Panc1 (cell line): ENCODE results near the gene CADPS2. TPM values are rescaled to one million over a fixed set of nuclear protein-coding genes. Genes with fewer than 3 reads are reported as not detected.

Experiments used
- ATAC-seq: fragments of 200-7000 bp; cut with Tn5 transposase; 2 replicates; pipeline ENCODE4 v1.9.1; 2020; ENCODE audit warnings: mild to moderate bottlenecking, moderate library complexity
- BruUV-seq: library from RNA; stranded (reverse); fragments of 400-500 nt; replicated peaks from 2 replicates; lab custom pipeline; 2021; lab: Mats Ljungman, UMichigan
- CTCF ChIA-PET: fragments of 300-600 bp; sonication (Branson Sonifier 250); formaldehyde crosslinking; loops from one replicate; lab custom pipeline; 2022; ENCODE audit warnings: antibody characterized with exemption; lab: Charles Lee
- POLR2A ChIA-PET: fragments of 300-600 bp; sonication (Branson Sonifier 250); formaldehyde crosslinking; loops from one replicate; lab custom pipeline; 2022; ENCODE audit warnings: antibody characterized with exemption; lab: Charles Lee
- DNase-seq: peaks from one replicate; pipeline ENCODE4 v3.0.0-alpha.2; 2010; ENCODE audit warnings: low read depth, low spot score
- H3K27ac ChIP-seq: 2 replicates; pipeline ENCODE4 v1.5.1; 2011; ENCODE audit warnings: mild to moderate bottlenecking, low read length, inconsistent platforms
- H3K27me3 ChIP-seq: fragments of 200-500 bp; sonication (Bioruptor generic); 2 replicates; pipeline ENCODE4 v1.6.0; 2014; ENCODE audit warnings: low read length, inconsistent platforms; ENCODE audit not compliant: control insufficient read depth, insufficient read depth
- H3K36me3 ChIP-seq: fragments of 200-500 bp; sonication (Bioruptor generic); 2 replicates; pipeline ENCODE4 v1.5.1; 2014; ENCODE audit warnings: inconsistent platforms, mild to moderate bottlenecking, low read length, moderate library complexity; ENCODE audit not compliant: control insufficient read depth, insufficient read depth
- H3K4me1 ChIP-seq: 2 replicates; pipeline ENCODE4 v1.5.1; 2011; ENCODE audit warnings: inconsistent platforms, mild to moderate bottlenecking, low read length, moderate library complexity; ENCODE audit not compliant: control insufficient read depth, insufficient read depth
- H3K4me3 ChIP-seq, 2 experiments: 2 replicates each; pipeline ENCODE4 v1.5.1; 2011 to 2012; ENCODE audit warnings: low read depth in 2 of 2, low read length in 2 of 2, mild to moderate bottlenecking in 2 of 2, inconsistent platforms in 1 of 2, moderate library complexity in 1 of 2
- H3K9me3 ChIP-seq: fragments of 200-500 bp; sonication (Bioruptor generic); 2 replicates; pipeline ENCODE4 v1.5.1; 2014; ENCODE audit warnings: low read depth, mild to moderate bottlenecking, inconsistent platforms, low read length, moderate library complexity; ENCODE audit not compliant: control insufficient read depth, insufficient read depth
- CTCF ChIP-seq: fragments of 450-650 bp; IDR thresholded peaks from 2 replicates; pipeline ENCODE4 v1.5.1; 2017; ENCODE audit warnings: mild to moderate bottlenecking
- POLR2AphosphoS5 ChIP-seq: IDR thresholded peaks from 2 replicates; pipeline ENCODE4 v1.6.1; 2012; ENCODE audit warnings: mild to moderate bottlenecking, low read depth, low read length, moderate library complexity
- REST ChIP-seq, 2 experiments: IDR thresholded peaks; 2 replicates each; pipeline ENCODE4 v1.6.1; 2011 to 2012; ENCODE audit warnings: low read depth in 2 of 2, control low read depth in 1 of 2, low read length in 1 of 2, mild to moderate bottlenecking in 1 of 2, moderate library complexity in 1 of 2; ENCODE audit not compliant: insufficient read depth in 1 of 2
- SIN3A ChIP-seq: IDR thresholded peaks from 2 replicates; pipeline ENCODE4 v1.6.1; 2012; ENCODE audit warnings: low read depth, mild to moderate bottlenecking, low read length, moderate library complexity, borderline replicate concordance; ENCODE audit not compliant: insufficient read depth
- TCF7L2 ChIP-seq: IDR thresholded peaks from 2 replicates; pipeline ENCODE4 v1.6.1; 2011; ENCODE audit warnings: mild to moderate bottlenecking, low read depth, low read length, inconsistent platforms
- in situ Hi-C: cut with HindIII; loops from 2 replicates; pipeline ENCODE4 v1.10.0; 2016; ENCODE audit warnings: low sequenced_read_pairs, low pct_unique_long_range_greater_than_20kb
- intact Hi-C: fragments of 100-400 bp; cut with micrococcal nuclease; formaldehyde crosslinking; loops from one replicate; pipeline ENCODE4 v1.10.0; 2022; ENCODE audit not compliant: unreplicated experiment
- total RNA-seq: library from RNA; stranded (reverse); gene quantifications from one replicate; pipeline ENCODE4 v1.2.1, GENCODE V29; 2021; ENCODE audit not compliant: unreplicated experiment

The CADPS2 gene
- total RNA-seq, 1 experiment from 2014 or later: 1.6 TPM

GRCh38 chr7:122813845-122814244, 72.4 kb downstream of the CADPS2 start:
- in situ Hi-C loops (no loop called here), intact Hi-C loops (no loop called here)
- Histone ChIP-seq H3K27me3 (no peaks in the 10 kb centered on the region), H3K36me3 (no peaks in the 10 kb centered on the region), H3K27ac (no peak overlapping the region), H3K4me3 (no peak overlapping the region), H3K4me1 (no peaks in the 10 kb centered on the region), H3K9me3 (no peaks in the 10 kb centered on the region)
- no TSS peak for BruUV-seq
- POLR2A ChIA-PET: no interaction called here
- CTCF ChIA-PET: no interaction called here
- ATAC-seq (no peak), DNase-seq (no peak)
- TF ChIP-seq REST (IDR thresholded peaks at IDR 0.05; ENCODE audit: insufficient read depth in 1 of 2, low read depth in 2 of 2, low read length in 1 of 2) (no peak), POLR2AphosphoS5 (no peak), TCF7L2 (no peak), SIN3A (no peak), CTCF (no peak)

GRCh38 chr7:122803851-122804250, 82.4 kb downstream of the CADPS2 start:
- Histone ChIP-seq H3K4me3 (no peak overlapping the region), H3K36me3 (no peaks in the 10 kb centered on the region), H3K9me3 (no peaks in the 10 kb centered on the region), H3K27ac (no peak overlapping the region), H3K27me3 (no peaks in the 10 kb centered on the region), H3K4me1 (no peaks in the 10 kb centered on the region)
- no TSS peak for BruUV-seq
- TF ChIP-seq TCF7L2 (no peak), SIN3A (no peak), CTCF (no peak), POLR2AphosphoS5 (no peak), REST (IDR thresholded peaks at IDR 0.05; ENCODE audit: insufficient read depth in 1 of 2, low read depth in 2 of 2, low read length in 1 of 2) (no peak)
- DNase-seq (no peak), ATAC-seq (no peak)
- in situ Hi-C loops (no loop called here), intact Hi-C loops (loop anchor here (10.0 kb wide), 1 partner anchor 351 kb away; no protein-coding TSS in a partner anchor)
- ChIA-PET POLR2A (no interaction called here), CTCF (no interaction called here)
